ENCODE results near the gene LRRN4CL.

DNA sequence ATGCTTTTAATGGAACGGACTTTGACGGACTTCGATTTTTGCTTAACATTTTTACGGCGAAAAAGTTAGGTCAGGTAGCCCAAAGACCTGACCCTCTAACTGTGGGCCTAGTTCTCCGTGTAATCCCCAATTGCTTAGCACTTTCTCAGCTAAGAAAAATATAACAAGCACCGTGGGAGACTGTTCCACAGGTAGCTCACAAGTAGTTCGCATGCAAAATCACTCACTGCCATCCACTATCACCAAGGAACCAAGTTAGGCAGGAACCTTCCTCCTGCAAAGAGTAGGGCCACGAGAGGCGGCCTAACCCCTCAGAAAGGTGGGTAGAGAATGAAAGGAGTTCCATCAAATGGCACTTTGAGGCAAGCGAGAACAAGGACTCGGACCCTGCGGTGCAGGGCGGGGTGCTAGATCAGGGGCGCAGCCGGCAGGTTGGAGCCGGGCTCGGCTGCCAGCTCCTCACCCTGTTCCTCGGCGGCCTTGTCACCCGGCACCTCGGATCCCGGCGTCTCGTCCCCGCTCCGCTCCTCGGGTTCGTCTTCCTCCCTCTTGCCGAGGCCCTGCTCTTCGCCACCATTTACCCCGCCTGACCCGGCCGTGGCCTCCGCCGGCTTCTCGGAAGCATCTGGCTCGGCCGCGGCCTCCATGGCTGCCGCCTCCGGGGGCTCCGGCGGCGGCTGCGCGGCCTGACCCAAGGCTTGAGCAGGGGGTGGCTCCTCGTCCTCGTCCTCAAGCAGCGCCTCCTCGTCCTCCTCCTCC, 37.0 kb upstream of the LRRN4CL start:
- TF ChIP-seq, protein P1, sequence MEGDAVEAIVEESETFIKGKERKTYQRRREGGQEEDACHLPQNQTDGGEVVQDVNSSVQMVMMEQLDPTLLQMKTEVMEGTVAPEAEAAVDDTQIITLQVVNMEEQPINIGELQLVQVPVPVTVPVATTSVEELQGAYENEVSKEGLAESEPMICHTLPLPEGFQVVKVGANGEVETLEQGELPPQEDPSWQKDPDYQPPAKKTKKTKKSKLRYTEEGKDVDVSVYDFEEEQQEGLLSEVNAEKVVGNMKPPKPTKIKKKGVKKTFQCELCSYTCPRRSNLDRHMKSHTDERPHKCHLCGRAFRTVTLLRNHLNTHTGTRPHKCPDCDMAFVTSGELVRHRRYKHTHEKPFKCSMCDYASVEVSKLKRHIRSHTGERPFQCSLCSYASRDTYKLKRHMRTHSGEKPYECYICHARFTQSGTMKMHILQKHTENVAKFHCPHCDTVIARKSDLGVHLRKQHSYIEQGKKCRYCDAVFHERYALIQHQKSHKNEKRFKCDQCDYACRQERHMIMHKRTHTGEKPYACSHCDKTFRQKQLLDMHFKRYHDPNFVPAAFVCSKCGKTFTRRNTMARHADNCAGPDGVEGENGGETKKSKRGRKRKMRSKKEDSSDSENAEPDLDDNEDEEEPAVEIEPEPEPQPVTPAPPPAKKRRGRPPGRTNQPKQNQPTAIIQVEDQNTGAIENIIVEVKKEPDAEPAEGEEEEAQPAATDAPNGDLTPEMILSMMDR (IDR thresholded peaks at IDR 0.05), result no peak
- no peak for TF ChIP-seq EP300 (IDR thresholded peaks at IDR 0.05)
